HG03095 (cell line): ENCODE measurements around the gene GPAM.
"Not testable (repeated sequence)": the region's sequence is repeated elsewhere in the genome, so short reads cannot be mapped to it uniquely, and the experiment has no call there.

Experiments used
- ATAC-seq: cut with Tn5 transposase; IDR thresholded peaks from one replicate; pipeline ENCODE4 v1.9.1; 2021; ENCODE audit warnings: moderate library complexity; ENCODE audit not compliant: unreplicated experiment

Gene GPAM, protein sequence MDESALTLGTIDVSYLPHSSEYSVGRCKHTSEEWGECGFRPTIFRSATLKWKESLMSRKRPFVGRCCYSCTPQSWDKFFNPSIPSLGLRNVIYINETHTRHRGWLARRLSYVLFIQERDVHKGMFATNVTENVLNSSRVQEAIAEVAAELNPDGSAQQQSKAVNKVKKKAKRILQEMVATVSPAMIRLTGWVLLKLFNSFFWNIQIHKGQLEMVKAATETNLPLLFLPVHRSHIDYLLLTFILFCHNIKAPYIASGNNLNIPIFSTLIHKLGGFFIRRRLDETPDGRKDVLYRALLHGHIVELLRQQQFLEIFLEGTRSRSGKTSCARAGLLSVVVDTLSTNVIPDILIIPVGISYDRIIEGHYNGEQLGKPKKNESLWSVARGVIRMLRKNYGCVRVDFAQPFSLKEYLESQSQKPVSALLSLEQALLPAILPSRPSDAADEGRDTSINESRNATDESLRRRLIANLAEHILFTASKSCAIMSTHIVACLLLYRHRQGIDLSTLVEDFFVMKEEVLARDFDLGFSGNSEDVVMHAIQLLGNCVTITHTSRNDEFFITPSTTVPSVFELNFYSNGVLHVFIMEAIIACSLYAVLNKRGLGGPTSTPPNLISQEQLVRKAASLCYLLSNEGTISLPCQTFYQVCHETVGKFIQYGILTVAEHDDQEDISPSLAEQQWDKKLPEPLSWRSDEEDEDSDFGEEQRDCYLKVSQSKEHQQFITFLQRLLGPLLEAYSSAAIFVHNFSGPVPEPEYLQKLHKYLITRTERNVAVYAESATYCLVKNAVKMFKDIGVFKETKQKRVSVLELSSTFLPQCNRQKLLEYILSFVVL

DNA sequence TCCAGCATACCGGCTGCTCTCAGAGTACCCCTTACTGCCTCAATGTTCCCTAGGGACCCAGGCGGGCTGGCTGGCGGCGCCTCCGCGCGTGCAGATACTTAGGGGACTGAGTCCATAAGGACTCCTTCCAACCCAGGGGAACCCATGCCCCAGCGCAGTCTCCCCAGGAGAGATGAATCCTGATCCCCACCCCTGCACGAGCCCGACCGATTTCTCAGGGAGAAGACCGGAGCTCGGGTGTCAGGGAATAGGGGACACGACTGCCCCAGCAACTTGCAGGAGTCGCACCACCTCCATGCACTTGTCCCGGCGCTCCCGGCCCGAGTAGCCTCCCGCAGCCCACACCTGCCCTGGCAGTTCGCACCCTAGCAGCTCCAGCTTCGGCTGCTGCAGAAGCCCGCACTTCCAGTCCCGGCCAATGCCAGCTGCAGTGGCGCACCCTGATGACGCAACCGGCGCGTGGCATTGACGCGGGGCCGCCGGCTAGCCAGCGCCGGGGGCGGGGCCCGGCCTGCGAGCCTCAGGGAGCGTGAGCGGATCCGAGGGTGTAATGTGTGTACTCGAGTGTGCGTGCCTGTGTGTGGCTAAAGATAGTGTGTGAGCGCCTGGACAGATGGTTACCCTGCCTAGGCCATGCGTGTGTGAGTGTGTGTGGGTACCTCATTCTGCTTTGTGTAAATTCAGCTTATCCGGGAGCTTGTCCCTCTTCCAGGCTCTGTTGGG, at the start of gene GPAM:
Gene GPAM (minus strand): TSS at position 437 of the 723 bp plus-strand sequence. CDS start 1,981 bp downstream, outside the sequence.
- ATAC-seq: peak; percentile 90

DNA sequence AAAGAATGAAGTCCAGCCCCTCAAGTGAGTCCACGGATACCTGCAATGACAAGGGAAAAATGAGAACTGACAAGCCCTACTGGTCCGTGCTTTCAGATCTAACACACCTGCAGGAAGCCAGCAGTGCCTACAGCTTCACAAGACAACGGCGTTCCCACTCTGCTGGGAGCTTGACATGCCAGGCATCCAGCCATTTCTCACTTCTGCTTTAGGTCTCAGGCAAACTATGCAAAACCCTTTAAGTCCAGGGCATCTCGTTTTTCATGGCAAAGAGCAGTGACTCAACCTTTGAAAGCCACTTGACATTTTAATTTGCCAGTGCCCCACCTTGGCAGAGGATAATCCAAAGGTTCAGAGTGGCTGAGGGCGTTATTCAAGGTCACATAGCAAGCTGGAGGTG, 49.1 kb upstream of the GPAM start:
- ATAC-seq: no peak

DNA sequence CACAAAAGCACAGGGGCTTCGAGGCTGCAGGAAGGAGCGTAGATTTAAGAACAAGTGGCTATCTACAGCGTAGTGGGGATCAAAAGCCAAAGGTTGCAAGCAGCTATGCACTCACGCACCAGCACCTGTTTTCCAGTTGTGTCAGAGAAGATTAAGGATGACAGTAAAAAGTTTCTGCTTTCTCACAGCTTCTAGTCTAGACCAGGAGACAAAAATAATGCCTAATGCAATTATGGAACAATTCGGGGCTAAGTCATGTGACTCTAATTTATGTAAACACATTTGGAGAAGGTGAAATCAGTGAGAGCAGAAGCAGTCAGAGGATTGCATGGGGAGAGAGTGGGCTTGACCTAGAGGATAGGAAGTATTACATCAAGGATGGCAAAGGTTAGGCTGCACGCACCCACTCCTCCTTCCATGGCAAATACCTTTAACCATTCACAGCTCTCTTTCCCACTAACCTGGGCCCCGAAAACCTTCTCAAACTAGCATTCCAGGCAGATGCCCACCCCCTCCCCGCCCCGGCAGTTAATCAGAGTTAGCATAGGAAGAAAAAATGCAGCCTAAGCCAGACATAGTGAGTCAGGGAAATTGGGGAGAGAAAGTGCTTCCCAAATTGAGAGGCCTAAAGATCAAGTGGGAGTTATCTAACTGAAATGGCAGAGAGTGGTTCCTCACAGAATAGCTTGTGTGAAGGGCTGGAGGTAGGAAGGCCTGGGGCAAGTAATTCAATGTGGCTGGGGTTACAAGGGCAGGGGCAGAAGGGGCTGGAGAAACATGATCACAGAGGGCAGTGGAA, 48.2 kb upstream of the GPAM start:
- ATAC-seq: no peak

DNA sequence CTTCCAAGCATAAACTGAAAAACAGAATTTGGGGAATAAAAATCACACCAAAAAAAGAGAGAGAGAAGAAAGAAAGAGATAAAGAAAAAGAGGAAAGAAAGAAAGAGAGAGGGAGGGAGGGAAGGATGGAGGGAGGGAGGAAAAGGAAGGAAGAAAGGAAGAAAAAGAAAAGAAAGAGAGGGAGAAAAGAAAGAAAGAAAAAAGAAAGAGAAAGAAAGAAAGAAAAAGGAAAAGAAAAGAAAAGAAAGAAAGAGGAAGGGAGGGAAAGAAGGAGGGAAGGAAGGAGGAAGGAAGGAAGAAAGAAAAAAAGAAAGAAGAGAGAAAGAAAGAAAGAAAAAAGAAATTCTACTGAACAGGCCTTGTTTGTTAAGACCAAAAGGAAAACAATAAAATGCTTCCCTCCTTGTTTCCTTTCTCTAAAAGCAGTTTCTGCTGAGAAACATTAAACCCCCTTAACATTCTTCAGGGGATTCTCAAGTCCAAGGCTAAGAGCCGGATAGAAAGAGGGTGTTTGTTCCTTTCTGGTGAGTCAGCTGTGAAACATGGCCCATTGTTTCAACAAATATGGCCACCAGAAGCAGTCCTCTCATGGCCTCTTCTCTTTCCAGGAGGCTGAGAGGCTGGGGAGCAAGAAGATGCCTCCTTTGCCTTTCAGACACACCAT, 46.9 kb upstream of the GPAM start:
- ATAC-seq: no peak

DNA sequence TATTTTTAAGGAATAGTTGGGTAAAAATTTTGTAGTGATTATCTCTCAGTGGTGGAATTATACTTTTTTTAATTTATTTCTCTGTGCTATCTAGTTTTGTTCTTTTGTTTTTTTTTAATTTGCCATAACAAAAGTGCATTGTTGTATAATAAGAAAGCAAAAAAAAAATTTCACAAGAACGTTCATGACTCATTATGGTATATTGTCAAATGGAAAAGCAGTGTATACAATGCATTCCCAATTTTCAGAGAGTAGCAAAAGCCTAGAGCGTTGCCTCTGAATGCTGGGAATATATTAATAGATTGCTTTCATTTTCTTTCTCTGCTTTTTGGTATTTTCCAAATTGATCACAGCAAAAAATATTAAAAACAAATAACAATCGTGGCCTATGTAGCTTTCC, 46.3 kb upstream of the GPAM start:
- no peak for ATAC-seq

DNA sequence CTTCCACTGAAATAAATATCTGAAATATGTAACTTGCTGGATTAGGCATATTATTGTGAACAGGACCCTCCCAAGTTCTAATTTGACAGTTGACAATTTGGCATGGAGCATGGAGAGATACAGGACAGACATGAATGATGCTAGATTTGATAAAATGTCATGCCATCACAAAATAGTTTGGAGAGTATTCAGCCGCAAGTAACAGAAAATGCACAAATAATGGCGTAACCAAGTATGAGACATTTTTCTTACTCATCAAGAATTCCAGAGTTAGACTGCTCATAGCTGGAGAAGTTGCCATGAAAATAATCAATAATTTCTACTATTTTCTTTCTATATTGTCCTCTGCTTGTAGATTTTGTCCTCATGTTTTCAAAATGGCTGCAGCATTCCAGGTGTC, 45.5 kb upstream of the GPAM start:
- no peak for ATAC-seq

DNA sequence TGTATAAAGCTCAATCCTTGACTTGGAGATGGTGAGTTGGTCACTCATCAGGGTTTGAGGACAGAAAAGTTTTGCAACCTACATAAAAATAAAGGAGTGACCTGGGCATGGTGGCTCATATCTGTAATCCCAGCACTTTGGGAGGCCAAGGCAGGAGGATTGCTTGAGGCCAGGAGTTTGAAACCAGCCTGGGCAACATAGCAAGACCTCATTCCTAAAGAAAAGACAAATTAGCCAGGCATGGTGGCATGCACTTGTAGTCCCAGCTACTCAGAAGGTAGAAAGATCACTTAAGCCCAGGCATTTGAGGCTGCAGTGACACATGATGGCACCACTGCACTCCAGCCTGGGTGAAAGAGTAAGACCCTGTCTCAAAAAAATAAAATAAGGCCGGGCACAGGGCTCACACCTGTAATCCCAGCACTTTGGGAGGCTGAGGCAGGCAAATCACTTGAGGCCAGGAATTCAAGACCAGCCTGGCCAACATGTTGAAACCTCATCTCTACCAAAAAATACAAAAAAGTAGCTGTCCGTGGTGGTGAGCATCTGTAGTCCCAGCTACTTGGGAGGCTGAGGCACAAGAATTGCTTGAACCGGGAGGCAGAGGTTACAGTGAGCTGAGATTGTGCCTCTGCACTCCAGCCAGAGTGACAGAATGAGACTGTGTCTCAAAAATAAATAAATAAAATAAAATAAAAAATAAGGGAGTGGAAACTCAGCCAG, 45.0 kb upstream of the GPAM start:
- ATAC-seq: not testable (repeated sequence)

DNA sequence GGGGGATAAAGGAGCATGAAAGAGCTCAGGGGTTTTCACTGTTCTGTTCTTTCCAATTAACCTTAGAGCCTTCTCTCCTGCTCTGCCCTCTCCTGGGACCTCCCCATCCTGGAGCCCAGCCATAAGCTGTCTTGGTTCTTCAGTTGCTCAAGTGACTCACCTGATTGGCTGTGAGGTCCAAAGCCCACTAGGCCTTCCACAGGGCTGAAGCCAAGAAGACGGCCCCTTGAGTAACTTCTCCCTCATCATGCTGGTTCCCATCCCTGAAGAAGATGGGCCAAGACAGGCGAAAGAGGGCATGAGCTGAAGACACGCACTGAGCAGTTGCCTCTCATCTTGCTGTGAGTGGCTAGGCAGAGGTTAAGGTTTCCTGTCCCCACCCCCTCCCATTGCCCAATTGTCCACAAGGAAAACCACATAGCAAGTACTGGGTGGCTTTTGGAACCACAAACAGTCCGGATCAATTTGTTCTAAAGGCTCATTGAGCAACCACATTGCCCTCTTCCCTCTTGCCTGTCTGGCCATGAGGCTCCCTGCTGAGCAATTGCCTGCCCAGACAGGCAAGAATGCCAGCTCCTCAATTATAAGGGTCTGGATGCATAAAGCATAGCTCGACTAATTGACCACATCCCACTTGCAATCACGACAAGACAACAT, 43.9 kb upstream of the GPAM start:
- no peak for ATAC-seq

DNA sequence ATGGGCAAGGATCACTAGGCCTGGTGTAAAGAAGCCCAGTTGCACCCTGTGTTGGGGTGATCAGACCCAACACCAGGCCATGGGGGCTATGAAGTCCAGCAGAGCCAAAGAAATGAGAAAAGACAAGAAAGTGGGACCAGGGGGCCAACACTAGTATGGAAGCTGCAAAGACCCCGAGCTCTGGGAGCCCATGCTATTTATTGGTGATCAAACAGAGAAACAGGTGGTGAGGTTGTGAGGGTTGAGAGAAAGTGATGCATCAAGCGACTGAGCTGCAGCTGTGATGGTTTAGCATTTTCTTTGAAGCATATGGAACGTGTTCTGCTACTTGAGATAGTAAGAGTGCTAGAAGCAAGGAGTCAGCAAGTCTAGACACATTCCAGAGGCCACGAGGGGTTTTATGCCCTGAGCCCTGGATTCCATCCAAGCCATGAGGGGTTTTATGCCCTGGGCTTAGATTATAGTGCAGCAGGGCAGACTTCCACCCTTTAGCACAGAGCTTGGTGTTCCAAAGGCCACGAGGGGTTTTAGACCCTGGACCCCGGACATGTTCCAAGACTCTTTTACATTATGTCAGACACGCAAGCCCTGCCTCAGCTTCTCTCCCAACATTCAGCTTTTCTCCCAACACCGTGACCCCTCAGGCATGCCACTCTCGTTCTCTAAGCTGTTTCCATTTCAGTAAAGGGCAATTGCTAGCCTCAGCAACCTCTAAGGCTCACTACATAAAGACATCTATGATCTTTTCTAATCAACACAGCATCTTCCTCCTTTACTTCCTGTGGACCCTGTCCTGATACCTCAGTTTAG, 43.1 kb upstream of the GPAM start:
- ATAC-seq: no peak

DNA sequence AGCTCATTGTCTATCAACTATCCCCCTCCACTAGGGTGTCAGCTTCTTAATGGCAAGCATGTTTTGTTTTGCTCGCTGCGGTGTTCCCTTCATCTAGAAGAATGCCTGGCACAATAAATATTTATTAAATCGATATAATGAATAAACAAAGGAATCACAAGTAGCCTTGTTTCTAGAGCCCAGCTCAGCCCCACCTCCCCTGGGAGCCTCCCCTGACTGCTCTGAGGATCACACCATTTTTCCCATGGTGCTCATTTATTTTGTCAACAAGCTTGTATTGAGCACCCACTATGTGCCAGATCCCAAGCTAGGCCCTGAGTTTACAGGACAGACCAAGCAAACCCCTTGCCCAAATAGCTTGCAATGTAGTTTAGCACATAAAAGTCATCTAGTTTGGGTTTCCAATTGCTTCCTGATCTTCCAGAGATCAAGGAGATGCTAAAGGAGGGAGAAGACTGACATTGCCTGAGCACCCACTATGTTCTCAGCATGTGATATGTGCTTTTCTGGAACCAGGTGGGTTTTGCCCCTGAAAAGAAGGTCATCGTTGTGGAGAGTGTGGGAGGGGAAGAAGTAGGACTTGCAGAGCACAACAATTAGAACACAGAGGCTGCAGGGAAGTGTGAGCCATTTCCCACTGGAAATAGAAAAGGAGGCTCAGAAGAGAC, 42.3 kb upstream of the GPAM start:
- no peak for ATAC-seq

DNA sequence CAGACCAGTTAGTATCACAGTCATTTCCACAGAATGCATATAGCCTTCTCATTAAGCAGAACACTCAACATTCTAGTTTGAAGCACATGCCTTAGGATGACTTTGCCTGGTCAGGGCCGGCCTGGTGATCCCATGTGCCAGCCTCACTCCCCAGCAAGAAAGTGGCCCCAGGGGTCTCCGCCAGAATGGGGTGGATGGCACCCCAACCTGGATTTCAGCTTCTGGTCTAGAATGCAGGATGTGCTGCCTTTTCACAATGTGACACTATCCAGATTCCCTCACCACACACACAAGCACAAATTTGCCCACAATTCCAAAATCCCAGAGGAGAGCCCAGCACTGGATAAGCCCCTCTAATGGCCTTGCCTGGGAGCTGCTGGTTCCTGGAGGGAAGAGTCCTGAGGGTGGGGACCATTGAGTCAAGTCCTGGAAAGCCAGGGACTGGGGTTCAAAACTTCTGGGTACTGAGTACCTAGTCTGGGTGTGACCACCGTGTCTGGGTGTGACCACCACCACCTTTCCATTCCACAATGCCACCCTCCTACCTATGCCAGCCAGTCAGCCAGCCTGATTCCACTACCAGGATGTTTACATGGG, 41.5 kb upstream of the GPAM start:
- no peak for ATAC-seq

DNA sequence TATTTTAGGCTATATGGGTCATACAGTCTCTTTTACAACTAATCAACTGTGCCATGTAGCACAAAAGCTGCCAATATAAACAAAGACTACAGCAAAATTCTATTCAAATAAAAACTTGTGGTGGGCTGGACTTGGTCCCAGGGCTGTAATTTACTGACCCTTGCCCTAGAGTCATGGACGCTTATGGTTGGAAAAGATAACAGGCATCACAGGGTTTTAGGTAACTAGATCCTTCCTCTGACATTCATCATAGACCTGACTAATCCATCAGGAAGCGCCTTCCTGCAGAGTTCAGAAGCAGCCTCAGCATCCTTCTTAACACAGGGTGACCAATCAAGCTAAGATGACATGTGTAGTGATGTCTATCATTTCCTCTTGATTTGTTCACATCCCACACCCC, 40.2 kb upstream of the GPAM start:
- no peak for ATAC-seq

DNA sequence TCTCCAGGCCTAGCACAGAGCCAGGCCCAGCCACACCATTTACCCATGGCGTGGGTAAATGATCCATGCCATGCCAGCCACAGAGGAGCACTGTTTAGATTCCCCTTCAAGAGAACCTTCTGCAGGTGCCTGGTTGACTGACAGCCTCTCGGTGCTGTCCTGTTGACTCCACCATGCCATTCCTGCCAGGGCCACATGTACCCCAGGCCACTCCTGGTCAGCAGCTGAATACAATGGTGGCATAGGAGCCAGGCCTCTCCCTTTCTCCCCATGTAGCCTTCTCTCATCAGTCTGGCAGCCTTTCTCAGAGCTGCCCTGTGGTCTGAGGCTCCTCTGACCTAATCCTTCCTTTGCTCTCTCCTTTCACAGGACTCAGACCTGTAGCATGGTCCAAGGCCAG, 39.2 kb upstream of the GPAM start:
- ATAC-seq: no peak

DNA sequence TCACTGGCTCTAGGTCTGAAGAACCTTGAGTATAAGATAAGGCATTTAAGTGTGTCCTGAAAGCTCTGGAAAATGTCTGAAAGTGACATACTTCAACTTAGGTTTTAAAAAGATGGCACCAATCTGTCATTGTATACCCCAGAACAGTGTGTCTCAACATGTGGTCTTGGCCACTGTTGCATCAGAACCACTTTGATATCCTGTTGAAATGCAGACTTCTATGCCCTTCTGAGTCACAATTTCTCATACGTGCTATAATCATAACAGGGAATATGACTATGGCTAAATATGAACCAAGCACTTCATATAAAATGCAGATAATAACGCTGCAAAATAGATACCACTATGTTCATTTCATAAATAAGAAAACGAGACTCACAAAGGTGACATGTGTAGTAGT, 38.0 kb upstream of the GPAM start:
- no peak for ATAC-seq

DNA sequence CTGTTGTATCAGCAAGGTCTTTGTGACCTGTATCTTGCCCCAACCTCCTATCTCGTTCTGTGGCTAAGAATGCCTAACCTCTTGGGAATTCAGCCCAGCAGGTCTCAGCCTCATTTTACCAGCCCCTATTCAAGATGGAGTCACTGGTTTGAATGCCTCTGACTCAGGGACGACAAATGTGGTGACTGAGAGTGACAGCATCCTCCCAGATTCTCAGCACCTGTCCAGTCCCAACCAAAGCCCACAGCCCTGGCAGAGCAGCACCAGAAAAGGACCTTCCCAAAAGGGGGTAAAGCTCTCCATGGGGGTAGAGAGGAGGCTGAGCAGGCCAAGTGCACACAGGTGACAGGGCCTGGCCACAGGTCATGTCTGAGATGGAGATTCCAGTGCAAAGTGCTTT, 35.4 kb upstream of the GPAM start:
- ATAC-seq: no peak

DNA sequence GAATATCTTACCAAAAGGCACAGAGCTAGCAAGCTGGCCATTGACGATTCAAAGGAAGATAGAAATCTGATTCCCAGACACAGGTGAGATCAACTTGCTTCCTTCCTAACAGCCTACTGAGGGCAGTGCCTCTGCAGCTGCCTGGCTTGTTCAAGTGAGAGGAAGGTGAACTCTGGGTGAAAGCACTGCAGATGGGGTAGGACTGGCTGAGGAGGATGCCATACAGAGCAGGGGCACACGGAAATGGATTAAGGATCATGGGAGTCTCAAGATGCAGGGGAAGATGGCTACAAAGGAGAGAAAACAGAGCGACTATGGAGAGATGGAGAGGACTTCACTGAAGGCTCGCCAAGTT, 34.4 kb upstream of the GPAM start:
- ATAC-seq: no peak

DNA sequence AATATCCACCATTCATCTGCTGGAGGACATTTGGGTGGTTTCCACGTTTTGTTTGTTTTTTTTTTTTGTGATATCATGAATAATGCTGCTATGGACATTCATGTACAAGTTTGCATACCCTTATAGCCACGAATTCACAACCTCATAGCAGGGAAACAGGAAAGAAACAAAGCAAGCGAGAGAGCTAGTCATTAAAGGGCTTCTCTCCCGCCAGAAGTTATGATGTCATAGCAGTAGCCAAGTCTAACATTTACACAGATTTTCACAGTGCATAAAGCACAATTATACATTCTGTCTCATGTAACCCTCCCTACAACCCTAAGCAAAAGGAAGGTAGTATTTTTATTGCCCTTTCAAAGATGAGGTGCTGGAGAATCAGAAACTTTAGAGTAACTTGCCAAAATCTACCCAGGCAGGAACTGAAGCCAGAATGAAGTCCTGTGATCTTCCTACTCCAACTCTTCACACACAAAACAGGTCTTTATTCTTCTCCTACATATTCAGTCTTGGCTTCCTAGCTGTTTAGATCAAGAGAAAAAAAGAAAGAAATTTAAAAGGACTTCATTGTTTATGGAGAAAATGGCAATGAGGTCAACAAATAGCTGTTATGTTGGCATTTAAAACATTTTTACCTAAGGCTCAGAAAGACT, 33.9 kb upstream of the GPAM start:
- ATAC-seq: no peak
